A673 (cell line): ENCODE results near the gene SMIM44. TPM values are rescaled to one million over a fixed set of nuclear protein-coding genes. Genes with fewer than 3 reads are reported as not detected.

Experiments used
- BruUV-seq: library from RNA; stranded (reverse); fragments of 400-500 nt; replicated peaks from 2 replicates; lab custom pipeline; 2021; lab: Mats Ljungman, UMichigan
- CTCF ChIA-PET: fragments of 300-600 bp; sonication (Branson Sonifier 250); formaldehyde crosslinking; loops from one replicate; lab custom pipeline; 2022; ENCODE audit warnings: antibody characterized with exemption; lab: Charles Lee
- POLR2A ChIA-PET: fragments of 300-600 bp; sonication (Branson Sonifier 250); formaldehyde crosslinking; loops from one replicate; lab custom pipeline; 2022; ENCODE audit warnings: antibody characterized with exemption; ENCODE audit not compliant: low non-redundant PET; lab: Charles Lee
- DNase-seq: peaks from one replicate; pipeline ENCODE4 v3.0.0-alpha.2; 2015; ENCODE audit warnings: low spot score
- H3K27ac ChIP-seq: fragments of 200-600 bp; sonication (generic); 2 replicates; pipeline ENCODE4 v1.5.1; 2016; ENCODE audit warnings: mixed run types, low read depth, mild to moderate bottlenecking, mixed read lengths, antibody characterized with exemption, low read length; ENCODE audit not compliant: poor library complexity, severe bottlenecking
- H3K27me3 ChIP-seq: fragments of 200-600 bp; sonication (generic); replicated peaks from 2 replicates; pipeline ENCODE4 v1.6.1; 2017; ENCODE audit warnings: mixed run types, low read depth, mild to moderate bottlenecking, mixed read lengths, antibody characterized with exemption, low read length; ENCODE audit not compliant: insufficient read depth, poor library complexity
- H3K36me3 ChIP-seq: fragments of 200-600 bp; sonication (generic); 2 replicates; pipeline ENCODE4 v1.6.1; 2016; ENCODE audit warnings: mixed run types, mild to moderate bottlenecking, mixed read lengths, antibody characterized with exemption, low read length; ENCODE audit not compliant: insufficient read depth, poor library complexity, severe bottlenecking
- H3K4me1 ChIP-seq: fragments of 200-600 bp; sonication (generic); 2 replicates; pipeline ENCODE4 v1.6.1; 2017; ENCODE audit warnings: mixed run types, mild to moderate bottlenecking, mixed read lengths, antibody characterized with exemption, low read length; ENCODE audit not compliant: insufficient read depth, poor library complexity, severe bottlenecking
- H3K4me3 ChIP-seq: fragments of 200-600 bp; sonication (generic); 2 replicates; pipeline ENCODE4 v1.5.1; 2016; ENCODE audit warnings: low read depth, mixed run types, mild to moderate bottlenecking, mixed read lengths, low read length; ENCODE audit not compliant: poor library complexity, severe bottlenecking
- H3K9me3 ChIP-seq: fragments of 200-600 bp; sonication (generic); 2 replicates; pipeline ENCODE4 v1.6.1; 2016; ENCODE audit warnings: mixed run types, low read depth, mild to moderate bottlenecking, mixed read lengths, antibody characterized with exemption, low read length; ENCODE audit not compliant: poor library complexity, severe bottlenecking
- CTCF ChIP-seq: fragments of 300-800, 200-600 bp; sonication (generic); conservative IDR thresholded peaks from 2 replicates; pipeline ENCODE4 v1.5.1; 2017; ENCODE audit warnings: low read depth, mild to moderate bottlenecking, antibody characterized with exemption, low read length, moderate library complexity, mixed read lengths
- EZH2 ChIP-seq: fragments of 200-600 bp; sonication (generic); IDR thresholded peaks from 2 replicates; pipeline ENCODE4 v1.6.1; 2017; ENCODE audit warnings: borderline replicate concordance, low read depth, mild to moderate bottlenecking, mixed read lengths, antibody characterized with exemption, low read length; ENCODE audit not compliant: poor library complexity, severe bottlenecking
- intact Hi-C: fragments of 100-400 bp; cut with micrococcal nuclease; formaldehyde crosslinking; loops from one replicate; pipeline ENCODE4 v1.10.0; 2022; ENCODE audit not compliant: unreplicated experiment
- total RNA-seq: library from RNA; stranded (reverse); gene quantifications from 2 replicates; pipeline ENCODE4 v1.2.3, GENCODE V29; 2021

Gene SMIM44
- total RNA-seq, 1 experiment from 2014 or later, result not detected

GRCh38 chr19:3519126-3519525 lies 35.9 kb upstream of the SMIM44 start:
- CTCF ChIA-PET, result no interaction called here
- POLR2A ChIA-PET, result no interaction called here
- no peak for DNase-seq
- Histone ChIP-seq H3K27me3 (no peaks in the 10 kb centered on the region), H3K4me3 (no peak overlapping the region), H3K4me1 (no peaks in the 10 kb centered on the region), H3K27ac (no peak overlapping the region), H3K9me3 (no peaks in the 10 kb centered on the region), H3K36me3 (peaks cover 15% of the 10 kb centered on the region)
- BruUV-seq, result no TSS peak
- TF ChIP-seq EZH2, result no peak
- no peak for TF ChIP-seq CTCF
- intact Hi-C loops, result no loop called here

- no peak for DNase-seq
- POLR2A ChIA-PET, result interaction anchor here (0.5 kb wide), 1 partner anchor 863 kb away, joined by 6 read pairs; no protein-coding TSS in a partner anchor
- Histone ChIP-seq H3K4me3 (no peak overlapping the region), H3K36me3 (peaks cover 10% of the 10 kb centered on the region), H3K9me3 (no peaks in the 10 kb centered on the region), H3K4me1 (no peaks in the 10 kb centered on the region), H3K27me3 (no peaks in the 10 kb centered on the region), H3K27ac (no peak overlapping the region)
- no peak for TF ChIP-seq CTCF
- no peak for TF ChIP-seq EZH2
- intact Hi-C loops, result no loop called here
- BruUV-seq, result no TSS peak
- CTCF ChIA-PET, result no interaction called here
These were observed 35.4 kb upstream of the SMIM44 start for GRCh38 chr19:3518659-3519058.

- no peak for DNase-seq
- Histone ChIP-seq H3K4me1 (no peaks in the 10 kb centered on the region), H3K27me3 (no peaks in the 10 kb centered on the region), H3K36me3 (peaks cover 6% of the 10 kb centered on the region), H3K9me3 (no peaks in the 10 kb centered on the region), H3K27ac (no peak overlapping the region), H3K4me3 (no peak overlapping the region)
- CTCF ChIA-PET, result no interaction called here
- no TSS peak for BruUV-seq
- POLR2A ChIA-PET, result interaction anchor here (0.5 kb wide), 1 partner anchor 863 kb away, joined by 6 read pairs; no protein-coding TSS in a partner anchor
- intact Hi-C loops, result no loop called here
- TF ChIP-seq EZH2 (no peak), CTCF (no peak)
These were observed 35.0 kb upstream of the SMIM44 start for GRCh38 chr19:3518255-3518654.
